Stimulated activated CD8-positive, alpha-beta memory T cell treated with anti-CD3 and anti-CD28 coated beads, Interleukin-2, amount 100 ng/mL, for 1 hour (primary cell): ENCODE results near the gene PFDN6.

Source experiments
- DNase-seq, 2 donors: peaks; one replicate each; pipeline ENCODE4 v3.0.0-alpha.2; 2020; ENCODE audit warnings: low read depth in 2 of 2

The PFDN6 gene

GRCh38 chr6:33316603-33317418 lies 27.4 kb downstream of the PFDN6 start:
- DNase-seq: no peak

GRCh38 chr6:33317419-33317668 lies 27.9 kb downstream of the PFDN6 start:
- no peak for DNase-seq

GRCh38 chr6:33317669-33318425 lies 28.4 kb downstream of the PFDN6 start, which contains the start of gene ZBTB22:
Gene ZBTB22 (minus strand): TSS chr6:33317744. CDS start chr6:33316916, 828 bp downstream.
- DNase-seq: peak; percentile 85 to 93

- no peak for DNase-seq
Measured at GRCh38 chr6:33318426-33319073, 29.1 kb downstream of the PFDN6 start.

- no peak for DNase-seq
Measured at GRCh38 chr6:33319939-33320314, 30.5 kb downstream of the PFDN6 start.

GRCh38 chr6:33320315-33321181 lies 31.1 kb downstream of the PFDN6 start:
- DNase-seq: no peak

- no peak for DNase-seq
Measured at GRCh38 chr6:33321227-33321626, 31.8 kb downstream of the PFDN6 start.

- DNase-seq: no peak
Measured at GRCh38 chr6:33323623-33323948, 34.2 kb downstream of the PFDN6 start.

- DNase-seq: no peak
Measured at GRCh38 chr6:33324125-33324524, 34.7 kb downstream of the PFDN6 start.

- DNase-seq: no peak
Measured at GRCh38 chr6:33329058-33329457, 39.7 kb downstream of the PFDN6 start.

GRCh38 chr6:33330736-33331135 lies 41.3 kb downstream of the PFDN6 start:
- DNase-seq: no peak

GRCh38 chr6:33333666-33334065 lies 44.3 kb downstream of the PFDN6 start:
- DNase-seq: no peak

- DNase-seq: no peak
Measured at GRCh38 chr6:33335916-33336315, 46.5 kb downstream of the PFDN6 start.

- DNase-seq: no peak
Measured at GRCh38 chr6:33336495-33336894, 47.1 kb downstream of the PFDN6 start.

- DNase-seq: no peak
Measured at GRCh38 chr6:33339193-33339592, 49.8 kb downstream of the PFDN6 start.
